SIG-M5 (cell line): ENCODE data around the gene KCTD5.

Experiments used
- DNase-seq: peaks from one replicate; lab custom pipeline; 2025; lab: John Stamatoyannopoulos, UW

KCTD5 gene

DNA sequence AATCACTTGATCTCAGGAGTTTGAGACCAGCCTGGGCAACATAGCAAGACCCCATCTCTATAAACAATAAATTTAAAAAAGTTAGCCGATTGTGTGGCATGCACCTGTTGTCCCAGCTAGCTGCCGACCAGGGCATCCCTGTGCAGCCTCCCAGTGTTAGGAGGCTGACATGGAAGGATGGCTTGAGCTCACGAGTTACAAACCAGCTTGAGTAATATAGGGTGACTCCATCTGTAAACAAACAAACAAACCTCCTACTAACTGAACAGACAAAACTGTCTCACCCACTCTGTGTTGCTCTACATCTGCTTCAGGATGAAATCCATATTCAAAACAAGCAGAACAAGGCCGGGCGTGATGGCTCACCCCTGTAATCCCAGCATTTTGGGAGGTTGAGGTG, 44.6 kb downstream of the KCTD5 start:
- DNase-seq = no peak

DNA sequence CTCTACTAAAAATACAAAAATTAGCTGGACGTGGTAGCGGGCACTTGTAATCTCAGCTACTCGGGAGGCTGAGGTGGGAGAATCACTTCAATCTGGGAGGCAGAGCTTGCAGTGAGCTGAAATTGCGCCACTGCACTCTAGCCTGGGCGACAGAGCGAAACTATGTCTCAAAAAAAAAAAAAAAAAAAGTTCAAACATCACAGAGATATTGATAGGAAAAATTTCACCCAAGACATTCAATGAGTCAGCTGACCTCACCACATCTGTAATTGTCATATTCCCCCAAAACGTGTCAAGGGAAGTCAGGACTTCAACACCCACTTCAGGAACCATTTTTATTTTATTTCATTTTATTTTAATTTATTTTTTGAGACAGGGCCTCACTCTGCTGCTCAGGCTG, 45.7 kb downstream of the KCTD5 start:
- DNase-seq = no peak

GRCh38 chr16:2734844-2735515, 52.7 kb downstream of the KCTD5 start:
- no peak for DNase-seq

GRCh38 chr16:2736476-2737237, 54.3 kb downstream of the KCTD5 start:
- no peak for DNase-seq

GRCh38 chr16:2737238-2737605, 54.9 kb downstream of the KCTD5 start:
- DNase-seq = no peak

- no peak for DNase-seq
Observed at GRCh38 chr16:2737895-2738418, 55.6 kb downstream of the KCTD5 start.

GRCh38 chr16:2738615-2739014, 56.3 kb downstream of the KCTD5 start:
- DNase-seq = no peak

GRCh38 chr16:2739625-2740430, 57.5 kb downstream of the KCTD5 start:
- DNase-seq = no peak

- no peak for DNase-seq
Observed at GRCh38 chr16:2740476-2740875, 58.2 kb downstream of the KCTD5 start.

- DNase-seq = no peak
Observed at GRCh38 chr16:2741168-2741567, 58.8 kb downstream of the KCTD5 start.

DNA sequence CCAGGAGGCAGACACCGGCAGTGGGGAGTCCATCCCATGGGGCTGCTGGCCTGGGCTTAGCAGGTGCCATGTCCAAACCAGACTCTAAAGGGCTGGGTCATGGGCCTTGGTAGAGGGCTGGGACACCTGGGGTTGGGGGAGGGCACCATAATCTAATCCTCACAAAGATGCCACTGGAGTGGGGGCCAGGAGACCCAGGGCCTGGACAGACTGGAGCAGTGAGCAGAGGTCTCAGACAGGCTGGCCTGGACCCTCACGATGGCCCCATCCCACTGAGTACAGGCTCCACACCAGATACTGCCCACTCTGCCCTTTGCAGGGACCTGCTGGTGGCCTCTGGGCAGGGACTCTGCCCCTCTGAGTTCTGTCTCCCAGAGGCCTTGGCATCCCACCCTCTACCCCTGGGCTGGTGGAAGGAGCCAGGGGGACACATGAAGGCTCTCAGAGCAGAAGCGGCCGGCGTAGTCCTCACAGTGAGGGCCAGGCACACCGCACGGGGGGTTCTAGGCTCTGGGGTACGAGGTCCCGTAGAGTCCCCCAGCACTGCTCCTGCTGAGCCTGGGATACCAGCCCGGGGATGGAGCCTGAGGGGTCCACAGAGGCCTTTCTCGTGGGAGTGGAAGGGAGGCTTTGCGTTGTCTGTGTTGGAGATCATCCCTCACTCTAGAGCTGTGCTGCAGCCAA, 60.1 kb downstream of the KCTD5 start:
- no peak for DNase-seq

DNA sequence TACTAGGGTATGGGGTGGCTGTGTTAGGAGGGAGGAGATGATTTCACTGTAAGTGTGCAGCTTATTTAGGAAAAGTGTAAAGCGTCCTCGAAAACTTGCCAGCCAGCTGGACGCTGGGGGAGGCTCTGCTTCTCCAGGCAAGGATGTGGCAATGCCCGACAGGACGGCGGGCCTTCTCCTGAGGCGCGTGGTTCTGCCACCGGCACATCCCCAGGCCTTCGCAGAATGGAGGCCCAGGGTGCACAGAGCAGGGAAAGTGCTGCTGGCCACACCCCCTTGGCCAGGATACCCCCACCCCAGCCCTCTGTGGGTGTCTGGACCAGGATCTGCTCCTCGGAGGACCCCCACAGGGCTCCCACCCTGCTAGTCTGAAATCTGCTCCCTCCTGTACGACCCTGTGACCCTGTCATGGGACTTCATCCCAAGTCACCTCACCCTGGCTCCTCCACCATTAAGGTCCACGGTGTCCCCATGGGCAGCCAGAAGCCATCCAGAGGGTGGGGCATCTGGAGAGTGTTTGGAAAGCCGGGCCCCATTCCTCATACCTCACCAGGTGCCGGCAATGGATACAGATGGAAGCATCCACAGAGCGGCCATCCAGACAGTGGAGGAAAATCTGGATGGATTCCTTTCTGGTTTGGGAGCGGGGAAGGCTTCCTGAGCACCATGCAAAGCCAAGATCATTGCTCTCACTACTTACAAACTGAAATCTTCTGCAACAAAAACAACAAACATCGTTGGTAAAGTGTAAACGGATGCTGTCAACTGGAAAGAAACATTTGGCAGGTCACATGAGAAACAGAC, 60.9 kb downstream of the KCTD5 start:
- DNase-seq = no peak

DNA sequence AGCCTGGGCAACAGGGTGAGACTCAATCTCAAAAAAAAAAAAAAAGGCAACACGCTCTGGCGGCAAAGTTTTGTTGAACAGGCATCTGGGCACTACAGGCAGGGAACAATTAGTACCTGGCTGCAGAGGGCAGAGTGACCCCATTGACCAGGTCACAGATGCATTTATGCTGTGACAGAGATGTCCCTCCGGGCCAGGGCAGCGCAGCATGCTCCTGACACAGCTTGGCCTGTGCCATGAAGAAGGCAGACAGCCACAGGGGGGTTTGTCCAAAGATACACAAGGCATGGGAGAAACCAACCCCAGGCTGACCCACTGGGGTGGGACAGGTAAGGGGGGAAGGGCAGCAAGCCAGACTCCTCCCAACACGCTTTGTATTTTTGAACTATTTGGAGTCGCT, 62.4 kb downstream of the KCTD5 start:
- no peak for DNase-seq

- no peak for DNase-seq
Observed at GRCh38 chr16:2745116-2745890, 63.0 kb downstream of the KCTD5 start.

- DNase-seq = no peak
Observed at GRCh38 chr16:2745961-2746360, 63.6 kb downstream of the KCTD5 start.

DNA sequence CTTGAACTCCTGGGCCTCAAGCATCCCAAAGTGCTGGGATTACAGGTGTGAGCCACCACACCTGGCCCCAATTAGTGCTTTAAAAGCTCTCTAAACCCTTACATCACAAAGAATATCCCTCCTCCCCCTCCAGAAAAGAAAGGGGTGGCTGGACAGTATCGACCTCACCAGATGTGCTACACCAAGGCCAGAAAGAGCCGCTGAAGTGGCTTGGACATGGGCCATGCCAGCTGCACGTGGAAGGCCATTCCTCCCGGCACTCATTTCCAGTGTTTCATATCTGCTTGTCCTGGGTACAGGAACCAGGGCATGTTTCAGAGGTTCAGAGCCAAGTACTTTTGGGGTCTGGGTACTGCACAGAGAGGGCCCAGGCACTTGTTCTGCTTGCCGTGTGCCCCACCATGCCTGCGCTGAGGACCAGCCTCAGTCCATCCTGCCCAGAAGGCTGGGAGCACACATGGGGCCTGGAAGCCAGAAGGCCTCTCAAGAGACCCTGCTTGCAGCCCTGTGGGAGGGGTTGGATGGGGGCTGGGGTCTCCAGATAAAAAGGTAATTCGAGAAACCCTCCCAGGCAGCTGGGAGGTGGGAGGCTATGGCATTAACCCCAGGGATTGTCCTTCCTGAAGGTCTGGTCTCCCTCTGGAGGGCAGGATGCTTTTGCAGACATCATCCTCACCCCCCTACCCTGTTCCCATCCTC, 66.6 kb downstream of the KCTD5 start:
- DNase-seq = no peak

- no peak for DNase-seq
Observed at GRCh38 chr16:2749476-2749875, 67.2 kb downstream of the KCTD5 start.

- no peak for DNase-seq
Observed at GRCh38 chr16:2749936-2750335, 67.6 kb downstream of the KCTD5 start.

DNA sequence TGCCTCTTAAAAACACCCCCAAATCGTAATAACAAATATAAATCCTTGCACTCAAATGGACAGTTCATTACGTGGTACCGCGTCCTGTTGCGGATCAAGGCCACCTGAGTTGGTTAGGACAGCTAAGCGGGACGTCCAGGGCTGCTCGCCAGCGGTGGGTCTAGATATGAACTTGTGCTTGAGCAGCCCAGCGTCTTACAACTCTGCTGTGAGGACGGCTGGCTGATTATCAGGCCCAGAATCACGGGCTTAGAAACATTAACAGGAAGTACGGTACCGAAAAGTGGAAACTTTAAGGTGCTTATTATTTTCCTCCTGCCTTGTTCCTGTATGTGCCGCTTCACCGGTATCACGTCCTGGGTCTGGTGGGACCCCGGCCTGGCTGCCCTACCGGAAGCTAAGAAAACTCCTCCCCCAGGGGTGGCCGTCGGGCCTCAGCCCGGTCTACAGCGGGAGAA, 69.3 kb downstream of the KCTD5 start:
- no peak for DNase-seq
